ENCODE results near the gene TRIM41.

Gene TRIM41

GRCh38 chr5:181184845-181185216, 38.2 kb upstream of the TRIM41 start:
- H3K4me3 ChIP-seq (ENCODE audit: low read depth, low read length): peak overlapping the region; percentile 46
- TF ChIP-seq CTCF (IDR thresholded peaks at IDR 0.05; ENCODE audit: low read depth, low read length, missing control alignments): no peak
- DNase-seq (ENCODE audit: low read depth): no peak
- in situ Hi-C loops (cut with HindIII; ENCODE audit: low sequenced_read_pairs): no loop called here

GRCh38 chr5:181185560-181185959, 37.5 kb upstream of the TRIM41 start:
- no peak overlapping the region for H3K4me3 ChIP-seq (ENCODE audit: low read depth, low read length)
- no peak for DNase-seq (ENCODE audit: low read depth)
- no peak for TF ChIP-seq CTCF (IDR thresholded peaks at IDR 0.05; ENCODE audit: low read depth, low read length, missing control alignments)
- in situ Hi-C loops (cut with HindIII; ENCODE audit: low sequenced_read_pairs): no loop called here

- no peak overlapping the region for H3K4me3 ChIP-seq (ENCODE audit: low read depth, low read length)
- in situ Hi-C loops (cut with HindIII; ENCODE audit: low sequenced_read_pairs): no loop called here
- TF ChIP-seq CTCF (IDR thresholded peaks at IDR 0.05; ENCODE audit: low read depth, low read length, missing control alignments): no peak
These were observed 37.1 kb upstream of the TRIM41 start for GRCh38 chr5:181186022-181186421.

GRCh38 chr5:181186986-181187499, 36.0 kb upstream of the TRIM41 start:
- no peak for TF ChIP-seq CTCF (IDR thresholded peaks at IDR 0.05; ENCODE audit: low read depth, low read length, missing control alignments)
- in situ Hi-C loops (cut with HindIII; ENCODE audit: low sequenced_read_pairs): no loop called here
- H3K4me3 ChIP-seq (ENCODE audit: low read depth, low read length): no peak overlapping the region
- DNase-seq (ENCODE audit: low read depth): no peak

More at GRCh38 chr5:181186022-181186421, 37.1 kb upstream of the TRIM41 start:
- DNase-seq (ENCODE audit: low read depth): no peak

GRCh38 chr5:181187500-181188213, 35.4 kb upstream of the TRIM41 start:
- peak; percentile 18 for TF ChIP-seq CTCF (IDR thresholded peaks at IDR 0.05; ENCODE audit: low read depth, low read length, missing control alignments)
- DNase-seq (ENCODE audit: low read depth): peak; percentile 46
- H3K4me3 ChIP-seq (ENCODE audit: low read depth, low read length): peak overlapping the region; percentile 88
- in situ Hi-C loops (cut with HindIII; ENCODE audit: low sequenced_read_pairs): no loop called here

GRCh38 chr5:181188700-181189362, 34.2 kb upstream of the TRIM41 start:
- in situ Hi-C loops (cut with HindIII; ENCODE audit: low sequenced_read_pairs): no loop called here
- TF ChIP-seq CTCF (IDR thresholded peaks at IDR 0.05; ENCODE audit: low read depth, low read length, missing control alignments): no peak
- DNase-seq (ENCODE audit: low read depth): peak; percentile 50
- peak overlapping the region; percentile 88 for H3K4me3 ChIP-seq (ENCODE audit: low read depth, low read length)

Data from astrocyte of the cerebellum (primary cell).